IMR-90 (cell line): ENCODE measurements around the gene NNAT. TPM values are rescaled to one million over a fixed set of nuclear protein-coding genes. Genes with fewer than 3 reads are reported as not detected.

Experiments used
- ATAC-seq: fragments of 200-7000 bp; cut with Tn5 transposase; 2 replicates; pipeline ENCODE4 v1.9.1; 2020; ENCODE audit warnings: low read depth, mild to moderate bottlenecking, moderate library complexity
- BruUV-seq: library from RNA; stranded (reverse); fragments of 400-500 nt; replicated peaks from 2 replicates; lab custom pipeline; 2021; lab: Mats Ljungman, UMichigan
- CTCF ChIA-PET: fragments of 300-600 bp; formaldehyde crosslinking; extraction: SDS; loops from one replicate; lab custom pipeline; 2021; ENCODE audit warnings: antibody characterized with exemption; lab: Yijun Ruan, JAX
- POLR2A ChIA-PET: fragments of 300-600 bp; sonication (Branson Sonifier 250); formaldehyde crosslinking; loops from one replicate; lab custom pipeline; 2022; ENCODE audit warnings: antibody characterized with exemption; ENCODE audit not compliant: unreplicated experiment; lab: Charles Lee
- DNase-seq: peaks from one replicate; pipeline ENCODE4 v3.0.0; 2013
- H2AFZ ChIP-seq: replicated peaks from 2 replicates; pipeline ENCODE3; 2013; ENCODE audit warnings: low read length, mild to moderate bottlenecking; ENCODE audit not compliant: poor library complexity
- H2AK5ac ChIP-seq: 2 replicates; pipeline ENCODE4 v1.6.1; 2013; ENCODE audit warnings: low read depth, low read length, inconsistent platforms
- H2AK9ac ChIP-seq: replicated peaks from 2 replicates; pipeline ENCODE3; 2013; ENCODE audit warnings: mild to moderate bottlenecking, low read depth, low read length, moderate library complexity; ENCODE audit not compliant: poor library complexity
- H2BK120ac ChIP-seq: 2 replicates; pipeline ENCODE4 v1.6.1; 2013; ENCODE audit warnings: low read depth, low read length, inconsistent platforms
- H2BK15ac ChIP-seq: 3 replicates; pipeline ENCODE4 v1.6.1; 2013; ENCODE audit warnings: low read depth, low read length, inconsistent platforms
- H2BK20ac ChIP-seq: 2 replicates; pipeline ENCODE4 v1.6.1; 2013; ENCODE audit warnings: low read depth, mild to moderate bottlenecking, inconsistent platforms, low read length, moderate library complexity
- H2BK5ac ChIP-seq: 2 replicates; pipeline ENCODE4 v1.6.1; 2013; ENCODE audit warnings: mild to moderate bottlenecking, low read depth, low read length, inconsistent platforms; ENCODE audit not compliant: poor library complexity, severe bottlenecking
- H3K14ac ChIP-seq: replicated peaks from 2 replicates; pipeline ENCODE4 v1.6.1; 2013; ENCODE audit warnings: low read depth, low read length, inconsistent platforms
- H3K18ac ChIP-seq: 2 replicates; pipeline ENCODE4 v1.6.1; 2013; ENCODE audit warnings: low read depth, low read length, control low read depth
- H3K23ac ChIP-seq: 2 replicates; pipeline ENCODE4 v1.6.1; 2013; ENCODE audit warnings: low read depth, low read length, inconsistent platforms
- H3K27ac ChIP-seq: 2 replicates; pipeline ENCODE4 v1.5.1; 2013; ENCODE audit warnings: mild to moderate bottlenecking, control low read depth, low read length; ENCODE audit not compliant: insufficient read depth
- H3K27me3 ChIP-seq: 2 replicates; pipeline ENCODE4 v1.6.1; 2013; ENCODE audit warnings: low read length; ENCODE audit not compliant: control insufficient read depth, insufficient read depth
- H3K36me3 ChIP-seq: 2 replicates; pipeline ENCODE4 v1.6.1; 2013; ENCODE audit warnings: low read length, mixed read lengths; ENCODE audit not compliant: control insufficient read depth, insufficient read depth
- H3K4ac ChIP-seq: 2 replicates; pipeline ENCODE4 v1.6.1; 2013; ENCODE audit warnings: low read depth, low read length, inconsistent platforms
- H3K4me1 ChIP-seq: 2 replicates; pipeline ENCODE4 v1.6.1; 2013; ENCODE audit warnings: low read length, mixed read lengths; ENCODE audit not compliant: control insufficient read depth, insufficient read depth
- H3K4me2 ChIP-seq: 2 replicates; pipeline ENCODE4 v1.6.1; 2013; ENCODE audit warnings: low read depth, mild to moderate bottlenecking, control low read depth, low read length, moderate library complexity
- H3K4me3 ChIP-seq: 2 replicates; pipeline ENCODE4 v1.5.1; 2013; ENCODE audit warnings: low read depth, mild to moderate bottlenecking, control low read depth, low read length, moderate library complexity; ENCODE audit not compliant: insufficient read depth
- H3K56ac ChIP-seq: 2 replicates; pipeline ENCODE4 v1.6.1; 2013; ENCODE audit warnings: low read length, inconsistent platforms; ENCODE audit not compliant: insufficient read depth; ENCODE audit errors: extremely low read depth
- H3K79me1 ChIP-seq, 2 experiments: 2 replicates each; pipeline ENCODE4 v1.6.1; 2013; ENCODE audit warnings: low read length in 2 of 2, inconsistent platforms in 1 of 2, low read depth in 1 of 2
- H3K9ac ChIP-seq: 2 replicates; pipeline ENCODE4 v1.6.1; 2013; ENCODE audit warnings: low read depth, low read length, control low read depth
- H3K9me1 ChIP-seq: 2 replicates; pipeline ENCODE4 v1.6.1; 2013; ENCODE audit warnings: low read length, inconsistent platforms; ENCODE audit not compliant: insufficient read depth
- H3K9me3 ChIP-seq: 2 replicates; pipeline ENCODE4 v1.6.1; 2013; ENCODE audit warnings: low read length; ENCODE audit not compliant: control insufficient read depth, insufficient read depth
- H4K20me1 ChIP-seq: 2 replicates; pipeline ENCODE4 v1.6.1; 2013; ENCODE audit warnings: low read length, inconsistent platforms; ENCODE audit not compliant: insufficient read depth
- H4K5ac ChIP-seq: 2 replicates; pipeline ENCODE4 v1.6.1; 2013; ENCODE audit warnings: mild to moderate bottlenecking, low read depth, low read length, control low read depth
- H4K8ac ChIP-seq, 2 experiments: 2 replicates each; pipeline ENCODE4 v1.6.1; 2013; ENCODE audit warnings: low read depth in 2 of 2, low read length in 2 of 2, control low read depth in 1 of 2, inconsistent platforms in 1 of 2
- H4K91ac ChIP-seq: 2 replicates; pipeline ENCODE4 v1.6.1; 2013; ENCODE audit warnings: low read depth, low read length, inconsistent platforms; ENCODE audit not compliant: insufficient read depth
- BHLHE40 ChIP-seq: fragments of 150-350 bp; IDR thresholded peaks from 2 replicates; pipeline ENCODE4 v1.6.1; 2016; ENCODE audit warnings: mild to moderate bottlenecking, low read depth, low read length
- CHD1 ChIP-seq: IDR thresholded peaks from 2 replicates; pipeline ENCODE4 v1.6.1; 2012; ENCODE audit warnings: low read depth, low read length, improper control_type of control experiment
- ELK1 ChIP-seq: fragments of 150-350 bp; IDR thresholded peaks from 2 replicates; pipeline ENCODE4 v1.6.1; 2016; ENCODE audit warnings: low read depth, mild to moderate bottlenecking, low read length, moderate library complexity, borderline replicate concordance
- FOS ChIP-seq: fragments of 150-350 bp; IDR thresholded peaks from 2 replicates; pipeline ENCODE4 v1.6.1; 2016; ENCODE audit warnings: low read depth, low read length
- MAFK ChIP-seq: IDR thresholded peaks from 2 replicates; pipeline ENCODE4 v1.6.1; 2012; ENCODE audit warnings: low read depth, low read length, improper control_type of control experiment
- NFE2L2 ChIP-seq: fragments of 150-350 bp; IDR thresholded peaks from 2 replicates; pipeline ENCODE4 v1.6.1; 2016; ENCODE audit warnings: low read depth, mild to moderate bottlenecking, low read length
- POLR2A ChIP-seq: IDR thresholded peaks from 2 replicates; pipeline ENCODE4 v1.6.1; 2012; ENCODE audit warnings: mild to moderate bottlenecking, low read depth, low read length
- RCOR1 ChIP-seq: IDR thresholded peaks from 2 replicates; pipeline ENCODE4 v1.6.1; 2012; ENCODE audit warnings: mild to moderate bottlenecking, low read length, improper control_type of control experiment; ENCODE audit not compliant: insufficient replicate concordance
- RFX5 ChIP-seq: IDR thresholded peaks from 2 replicates; pipeline ENCODE4 v1.8.0; 2012; ENCODE audit warnings: low read depth, mild to moderate bottlenecking, low read length, moderate library complexity
- SMC3 ChIP-seq: fragments of 150-350 bp; IDR thresholded peaks from 2 replicates; pipeline ENCODE4 v1.6.1; 2016; ENCODE audit warnings: low read depth, mild to moderate bottlenecking, antibody characterized with exemption, low read length, moderate library complexity
- USF2 ChIP-seq: fragments of 150-350 bp; IDR thresholded peaks from 2 replicates; pipeline ENCODE4 v1.6.1; 2017; ENCODE audit warnings: mild to moderate bottlenecking, antibody characterized with exemption, low read length, low read depth
- WGBS, 2 experiments: methylation state at CpG; one replicate each; pipeline versions ENCODE4 v1.1.5 to v1.1.7; 2013; ENCODE audit warnings: missing lambda C conversion rate in 2 of 2; ENCODE audit not compliant: insufficient read length in 1 of 2; ENCODE audit errors: extremely low coverage in 2 of 2; 5-methylcytosine and 5-hydroxymethylcytosine counted together
- dilution Hi-C: fragments of 300-500 bp; cut with HindIII; formaldehyde crosslinking; loops from one replicate; pipeline ENCODE4 v1.14.3; 2018; ENCODE audit warnings: low sequenced_read_pairs; ENCODE audit not compliant: unreplicated experiment
- in situ Hi-C: fragments of 300-500 bp; cut with MboI; formaldehyde crosslinking; loops from 3 replicates; pipeline ENCODE4 v1.14.3; 2019; ENCODE audit warnings: low sequenced_read_pairs, inconsistent platforms, mixed read lengths
- intact Hi-C: fragments of 100-400 bp; cut with micrococcal nuclease; formaldehyde crosslinking; loops from 2 replicates; pipeline ENCODE4 v1.10.0; 2022
- polyA plus RNA-seq, 3 experiments: library from polyadenylated mRNA; depleted of rRNA; stranded (reverse); fragments of >200 nt; gene quantifications; 2 replicates each; pipeline ENCODE4 v1.2.3, GENCODE V29; 2012; ENCODE audit warnings: low replicate concordance in 1 of 3
- total RNA-seq: library from RNA; depleted of rRNA; stranded (reverse); fragments of >200 nt; gene quantifications from 2 replicates; pipeline ENCODE4 v1.2.3, GENCODE V29; 2012

NNAT gene
- total and polyA plus RNA-seq, 2 of the 4 experiments (the other 2 are of a cell fraction): 2.0 to 6.5 TPM

- CTCF ChIA-PET: interaction anchor here (0.6 to 1.3 kb wide), 10 partner anchors 211 to 657 kb away, joined by 3 to 4 read pairs (median 3); no protein-coding TSS in a partner anchor
- Histone ChIP-seq H3K14ac (no peak overlapping the region), H2AFZ (peak overlapping the region; percentile 73), H3K9ac (no peak overlapping the region), H2BK15ac (no peak overlapping the region), H3K79me1 (no peaks in the 10 kb centered on the region), H3K9me3 (no peaks in the 10 kb centered on the region), H2BK120ac (no peak overlapping the region), H3K56ac (no peak overlapping the region), H3K4ac (no peak overlapping the region), H2AK9ac (peak overlapping the region; percentile 15), H2BK5ac (no peak overlapping the region), H3K4me2 (no peak overlapping the region), H3K18ac (no peak overlapping the region), H4K20me1 (peaks cover 7% of the 10 kb centered on the region; the same call in 1 of the 2 replicates), H3K9me1 (no peaks in the 10 kb centered on the region), H3K4me1 (no peaks in the 10 kb centered on the region; the same call in 1 of the 2 replicates), H4K91ac (no peak overlapping the region), H3K27me3 (peaks cover 52% of the 10 kb centered on the region), H3K36me3 (no peaks in the 10 kb centered on the region), H2AK5ac (no peak overlapping the region), H3K23ac (no peak overlapping the region), H3K4me3 (no peak overlapping the region), H4K8ac (no peak overlapping the region), H4K5ac (no peak overlapping the region), H2BK20ac (no peak overlapping the region), H3K27ac (no peak overlapping the region)
- dilution Hi-C loops: no loop called here
- DNase-seq (no peak), ATAC-seq (no peak)
- in situ Hi-C loops: loop anchor here (10.0 kb wide), 2 partner anchors 491 to 661 kb away; no protein-coding TSS in a partner anchor
- WGBS, 2 experiments: 43% methylated on average over 4 of the region's 19 CpGs; no CpG with 5 or more reads in 1 of the 2 experiments
- no peak for TF ChIP-seq BHLHE40
- TF ChIP-seq RFX5: no peak
- no peak for TF ChIP-seq NFE2L2
- no peak for TF ChIP-seq CHD1
- TF ChIP-seq USF2: no peak
- no peak for TF ChIP-seq FOS
- no peak for TF ChIP-seq RCOR1
- TF ChIP-seq MAFK: no peak
- TF ChIP-seq POLR2A: no peak
- no peak for TF ChIP-seq SMC3
- TF ChIP-seq ELK1: no peak
- POLR2A ChIA-PET: no interaction called here
- no TSS peak for BruUV-seq
- intact Hi-C loops: loop anchor here (1.0 to 2.0 kb wide), 4 partner anchors 333 to 727 kb away; no protein-coding TSS in a partner anchor
These were observed 43.0 kb downstream of the NNAT start for GRCh38 chr20:37564016-37564387.
